Fibroblast of gingiva (primary cell): ENCODE measurements around the gene HBP1.
"Not testable (repeated sequence)": the region's sequence is repeated elsewhere in the genome, so short reads cannot be mapped to it uniquely, and the experiment has no call there.

Experiments
- DNase-seq: peaks from one replicate; pipeline ENCODE4 v3.0.0-alpha.2; 2011; ENCODE audit warnings: low read depth

Gene HBP1

GRCh38 chr7:107185716-107186115 lies 16.9 kb downstream of the HBP1 start:
- DNase-seq, result no peak

DNA sequence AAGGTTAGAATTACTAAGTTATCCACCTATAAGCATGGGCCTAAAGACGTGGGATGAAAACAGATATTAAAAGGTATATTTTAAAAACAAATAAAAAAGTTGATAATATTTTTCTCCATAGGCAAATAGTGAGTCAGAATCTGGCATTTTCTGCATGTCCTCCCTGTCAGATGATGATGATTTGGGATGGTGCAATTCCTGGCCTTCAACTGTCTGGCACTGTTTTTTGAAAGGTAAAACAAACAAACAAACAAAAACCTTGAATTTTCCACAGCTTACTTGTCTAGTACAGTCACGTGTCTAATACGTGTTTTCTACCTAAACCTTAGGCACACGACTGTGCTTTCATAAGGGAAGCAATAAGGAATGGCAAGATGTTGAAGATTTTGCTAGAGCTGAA lies 17.4 kb downstream of the HBP1 start:
- DNase-seq, result peak; percentile 12

DNA sequence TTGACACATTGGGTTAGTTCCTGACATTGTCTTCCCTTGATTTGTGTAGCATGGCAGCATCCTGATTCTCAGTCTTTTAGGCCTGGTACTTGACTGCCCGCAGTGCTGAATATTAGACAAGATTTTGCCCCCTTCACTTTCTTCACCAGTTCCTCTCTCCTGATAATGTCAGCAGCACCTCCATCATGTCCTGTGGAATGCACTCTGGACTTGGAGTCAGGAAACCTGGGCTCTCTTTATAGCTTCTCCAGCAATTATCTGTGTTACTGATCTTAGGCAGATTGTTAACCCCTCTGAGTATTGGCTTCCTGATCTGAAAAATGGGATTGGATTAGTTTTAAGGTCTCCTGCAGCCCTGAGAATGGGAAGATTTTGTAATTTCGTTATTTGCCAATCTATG lies 19.0 kb downstream of the HBP1 start:
- no peak for DNase-seq

DNA sequence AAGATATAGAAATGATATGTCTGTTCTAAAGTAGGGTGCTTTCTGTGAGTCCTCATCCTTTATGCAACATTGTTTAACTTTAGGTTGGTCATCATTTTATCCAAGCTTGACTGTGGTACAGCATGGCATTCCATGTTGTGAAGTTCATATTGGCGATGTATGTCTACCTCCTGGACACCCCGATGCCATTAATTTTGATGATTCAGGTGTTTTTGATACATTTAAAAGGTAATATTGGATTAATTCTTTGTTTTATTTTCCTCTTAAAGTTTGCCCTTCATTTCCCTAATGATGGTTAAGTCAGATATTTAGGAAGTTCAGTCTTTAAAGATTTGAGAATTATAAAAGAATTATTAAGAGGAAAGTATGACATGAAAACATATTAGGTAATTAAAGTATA lies 21.3 kb downstream of the HBP1 start:
- no peak for DNase-seq

DNA sequence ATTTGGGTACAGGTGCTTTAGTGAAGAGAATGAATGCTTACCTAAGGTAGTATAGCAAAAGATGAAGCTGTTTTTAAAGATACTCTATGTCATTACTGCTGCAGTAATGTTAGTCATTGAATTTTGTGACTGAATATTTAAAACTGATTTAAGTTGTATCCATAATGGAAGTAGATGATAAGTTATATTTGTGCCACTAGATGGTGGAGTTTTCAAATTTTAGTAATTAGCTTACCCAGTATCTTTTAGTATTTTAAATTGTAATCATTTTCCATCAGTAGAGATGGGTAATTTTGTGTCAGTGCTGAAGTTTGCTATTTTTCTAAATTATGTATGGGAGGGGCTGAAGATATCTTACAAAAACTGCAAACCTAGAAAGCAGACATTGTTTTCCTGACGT lies 25.2 kb downstream of the HBP1 start:
- DNase-seq, result no peak

- DNase-seq, result no peak
Measured at GRCh38 chr7:107196834-107197610, 28.2 kb downstream of the HBP1 start.

DNA sequence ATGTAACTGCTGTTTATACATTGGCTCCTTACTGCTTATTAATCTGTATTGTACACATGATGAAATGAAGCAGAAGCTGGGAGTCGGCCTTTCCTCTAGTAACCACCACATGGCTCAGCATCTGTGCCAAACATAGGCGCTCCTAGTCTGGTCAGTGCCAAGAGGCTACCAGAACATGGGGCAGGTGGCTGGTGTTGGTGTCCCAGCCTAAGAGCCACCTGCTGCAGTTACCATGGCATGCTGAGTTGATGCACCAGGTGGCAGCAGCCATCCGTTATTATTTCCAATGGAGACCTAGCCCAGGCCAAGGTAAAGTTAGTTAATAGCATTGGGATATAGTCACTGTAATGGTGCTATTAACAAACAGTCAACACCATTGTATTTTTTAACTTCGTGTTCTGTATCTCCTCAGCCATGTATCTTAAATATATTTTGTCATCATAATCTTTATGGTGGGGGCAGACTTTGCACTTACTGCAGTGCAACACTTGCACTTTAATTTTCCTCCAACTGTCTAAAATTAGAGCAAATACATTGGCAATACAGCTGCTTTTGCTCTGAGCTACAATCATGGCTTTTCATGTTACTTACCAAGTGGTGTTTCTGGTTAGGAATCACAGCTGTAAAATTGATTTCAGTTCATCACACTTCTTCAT lies 33.1 kb downstream of the HBP1 start:
- DNase-seq, result no peak

DNA sequence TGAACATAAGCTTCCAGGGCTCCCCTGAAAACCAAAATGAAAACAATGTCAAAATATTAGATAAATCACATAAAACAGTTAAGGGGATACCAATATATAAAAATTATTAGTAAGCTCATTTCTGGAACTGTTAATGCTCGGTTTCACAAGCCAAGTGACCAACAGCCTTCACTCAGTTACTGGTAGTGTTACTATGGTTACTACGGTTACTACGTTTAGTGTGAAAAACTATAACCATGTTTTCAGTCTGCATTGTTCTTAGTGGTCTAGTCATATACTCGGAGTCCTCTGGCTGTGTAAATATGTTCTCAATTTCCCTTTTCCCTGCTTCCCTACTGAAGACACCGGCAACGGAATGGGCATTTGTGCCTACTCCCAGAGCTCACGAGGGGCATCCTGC lies 34.8 kb downstream of the HBP1 start:
- no peak for DNase-seq

GRCh38 chr7:107206136-107206535 lies 37.3 kb downstream of the HBP1 start:
- DNase-seq, result no peak

GRCh38 chr7:107206706-107207105 lies 37.9 kb downstream of the HBP1 start:
- DNase-seq, result peak; percentile 22

DNA sequence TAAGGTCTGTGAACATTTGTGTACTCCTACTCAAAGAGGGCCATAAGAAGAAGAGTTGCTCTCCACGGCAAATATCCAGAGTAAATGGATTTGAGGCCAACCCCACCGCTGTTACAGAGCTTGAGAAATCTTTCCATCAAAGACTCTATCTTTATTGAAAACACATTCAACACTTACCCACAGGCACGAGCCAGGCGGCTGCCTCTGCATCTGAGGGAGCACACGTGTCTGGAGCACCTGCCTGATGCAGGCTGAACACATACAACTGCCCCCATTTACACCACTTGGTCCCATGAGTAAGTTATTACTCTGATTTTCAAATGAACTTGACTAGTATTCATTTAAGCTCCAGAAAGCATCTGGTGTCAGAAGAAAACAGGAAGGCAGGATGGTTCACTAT lies 38.7 kb downstream of the HBP1 start:
- peak; percentile 14 for DNase-seq

DNA sequence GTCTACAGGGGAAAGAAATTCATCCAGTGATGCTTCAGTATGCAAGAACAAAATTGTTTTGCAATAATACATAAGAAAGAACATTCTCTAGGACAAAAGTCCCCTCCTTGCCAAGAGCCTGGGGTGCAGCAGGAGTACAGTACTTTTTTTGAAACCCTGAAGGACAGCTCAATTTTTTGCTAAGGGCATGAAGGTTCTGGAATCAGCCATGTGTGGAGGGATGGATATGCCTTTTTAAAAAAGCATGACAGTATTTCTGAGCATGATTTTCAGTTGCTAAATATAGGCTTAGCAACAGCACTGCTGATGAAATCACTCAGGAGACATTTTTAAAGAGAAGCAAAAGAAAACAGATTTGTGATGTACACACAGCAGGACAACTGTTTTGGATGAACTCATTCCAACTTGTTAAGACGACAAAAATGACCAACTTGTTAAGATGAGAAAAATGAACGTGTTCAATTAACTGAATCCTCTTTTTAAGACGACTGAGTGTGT lies 39.3 kb downstream of the HBP1 start:
- DNase-seq, result peak; percentile 84

- DNase-seq, result no peak
Measured at GRCh38 chr7:107208563-107208962, 39.8 kb downstream of the HBP1 start.

DNA sequence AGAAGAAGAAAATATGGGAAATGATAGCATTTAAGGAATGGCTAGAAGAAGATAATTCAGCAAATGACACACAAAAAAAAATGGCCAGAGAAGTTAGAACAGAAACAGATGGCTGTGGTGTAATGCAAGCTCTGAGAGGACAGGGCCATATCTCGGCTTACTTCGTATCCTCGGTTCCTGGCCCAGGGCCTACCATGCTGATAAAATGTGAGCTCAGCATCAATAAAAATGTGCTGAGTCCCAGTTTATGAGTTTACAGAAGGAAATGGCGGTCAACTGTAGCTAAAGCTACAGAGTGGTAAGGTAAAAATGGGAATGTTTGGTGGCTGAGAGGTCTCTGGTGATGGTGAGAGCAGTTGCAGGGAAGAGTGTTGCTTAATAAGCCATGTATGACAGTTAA lies 40.8 kb downstream of the HBP1 start:
- DNase-seq, result no peak

- DNase-seq, result no peak
Measured at GRCh38 chr7:107210400-107210799, 41.6 kb downstream of the HBP1 start.

- DNase-seq, result no peak
Measured at GRCh38 chr7:107212725-107213124, 43.9 kb downstream of the HBP1 start.

GRCh38 chr7:107213193-107213788 lies 44.5 kb downstream of the HBP1 start:
- DNase-seq, result no peak

DNA sequence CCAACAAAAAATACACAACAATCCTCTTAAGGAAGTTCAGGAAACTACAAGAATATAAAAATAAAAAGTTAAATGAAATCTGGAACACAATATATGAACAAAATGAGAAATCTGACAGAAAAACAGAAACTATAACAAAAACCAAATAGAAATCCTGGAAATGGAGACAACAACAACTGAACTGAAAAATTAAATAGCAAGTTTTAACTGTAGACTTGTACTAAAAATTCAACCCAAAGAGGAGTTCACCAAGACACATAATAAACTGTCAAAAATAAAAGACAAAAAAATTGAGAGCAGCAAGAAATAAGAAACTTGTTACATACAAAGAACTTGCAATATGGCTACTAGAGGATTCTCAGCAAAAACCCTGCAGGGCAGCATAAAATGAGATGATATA lies 45.1 kb downstream of the HBP1 start:
- no peak for DNase-seq

DNA sequence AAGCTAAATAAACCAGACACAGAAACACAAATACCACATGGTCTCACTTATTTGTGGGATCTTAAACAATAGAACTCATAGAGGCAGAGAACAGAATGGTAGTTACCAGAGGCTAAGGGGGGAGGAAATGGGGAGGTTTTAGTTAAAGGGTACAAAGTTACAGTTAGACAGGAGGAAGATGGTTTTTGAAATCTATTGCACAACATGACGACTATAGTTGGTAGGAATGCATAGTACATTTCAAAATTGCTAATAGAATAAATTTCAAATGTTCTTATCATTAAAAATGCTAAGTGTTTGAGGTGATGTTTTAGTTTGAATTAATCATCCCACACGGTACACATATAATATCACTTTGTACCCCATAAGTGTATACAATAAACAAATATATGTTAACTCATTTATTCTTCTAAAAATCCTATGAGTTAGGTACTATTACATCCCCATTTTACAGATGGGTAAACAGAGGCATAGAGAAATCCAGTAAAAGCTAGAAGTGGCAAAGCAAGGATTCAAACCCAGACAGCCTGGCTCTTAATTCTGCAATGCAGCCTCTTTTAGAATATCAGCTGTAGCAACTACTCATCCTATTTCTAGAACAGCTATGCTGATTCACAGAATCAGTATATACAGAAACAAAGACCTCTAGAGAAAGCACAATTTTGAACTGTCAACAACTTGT lies 50.9 kb downstream of the HBP1 start:
- DNase-seq, result no peak

DNA sequence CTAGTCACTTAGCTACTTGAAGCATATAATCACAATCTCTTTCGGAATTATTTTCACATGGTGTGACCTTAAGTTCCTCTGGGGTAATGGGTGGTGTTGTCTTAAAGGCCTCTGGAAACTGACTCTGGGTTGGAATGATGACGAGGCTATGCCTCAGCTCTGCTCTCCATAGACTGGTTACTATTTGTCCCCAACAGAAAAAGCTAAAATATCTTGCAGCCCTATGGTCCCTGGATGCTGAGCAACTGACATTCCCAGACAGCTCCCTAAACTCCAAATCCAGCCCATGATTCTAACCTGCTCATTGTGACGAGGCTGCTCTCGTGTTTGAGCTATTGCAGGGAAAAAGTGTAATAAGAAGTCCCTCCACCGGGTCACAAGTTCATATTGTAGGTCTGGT lies 51.6 kb downstream of the HBP1 start:
- no peak for DNase-seq

DNA sequence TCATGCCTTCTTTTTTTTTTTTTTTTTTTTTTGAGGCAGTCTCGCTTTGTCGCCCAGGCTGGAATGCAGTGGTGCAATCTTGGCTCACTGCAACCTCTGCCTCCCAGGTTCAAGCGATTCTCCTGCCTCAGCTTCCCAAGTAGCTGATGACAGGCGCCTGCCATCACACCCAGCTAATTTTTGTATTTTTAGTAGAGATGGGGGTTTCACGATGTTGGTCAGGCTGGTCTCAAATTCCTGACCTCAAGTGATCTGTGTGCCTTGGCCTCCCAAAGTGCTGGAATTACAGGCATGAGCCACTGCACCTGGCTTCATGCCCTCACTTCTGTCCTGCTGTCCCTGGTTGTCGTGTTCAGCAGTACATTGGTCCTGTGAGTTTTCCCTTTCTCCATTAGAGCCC lies 52.0 kb downstream of the HBP1 start:
- not testable (repeated sequence) for DNase-seq

- no peak for DNase-seq
Measured at GRCh38 chr7:107224374-107225223, 55.8 kb downstream of the HBP1 start.
